Placental epithelial cell (primary cell): ENCODE results near the gene PPP2R5B. TPM values are rescaled to one million over a fixed set of nuclear protein-coding genes. Genes with fewer than 3 reads are reported as not detected.

Source experiments
- small RNA-seq: library from RNA; depleted of rRNA; stranded (forward); fragments of <200 nt; gene quantifications from one replicate; pipeline ENCODE3, GENCODE V24; 2012
- total RNA-seq: library from RNA; depleted of rRNA; stranded (reverse); fragments of >200 nt; gene quantifications from 2 replicates; pipeline ENCODE4 v1.2.3, GENCODE V29; 2012

Gene PPP2R5B
- 10.2 and 16.7 TPM in 2 replicates for total RNA-seq

DNA sequence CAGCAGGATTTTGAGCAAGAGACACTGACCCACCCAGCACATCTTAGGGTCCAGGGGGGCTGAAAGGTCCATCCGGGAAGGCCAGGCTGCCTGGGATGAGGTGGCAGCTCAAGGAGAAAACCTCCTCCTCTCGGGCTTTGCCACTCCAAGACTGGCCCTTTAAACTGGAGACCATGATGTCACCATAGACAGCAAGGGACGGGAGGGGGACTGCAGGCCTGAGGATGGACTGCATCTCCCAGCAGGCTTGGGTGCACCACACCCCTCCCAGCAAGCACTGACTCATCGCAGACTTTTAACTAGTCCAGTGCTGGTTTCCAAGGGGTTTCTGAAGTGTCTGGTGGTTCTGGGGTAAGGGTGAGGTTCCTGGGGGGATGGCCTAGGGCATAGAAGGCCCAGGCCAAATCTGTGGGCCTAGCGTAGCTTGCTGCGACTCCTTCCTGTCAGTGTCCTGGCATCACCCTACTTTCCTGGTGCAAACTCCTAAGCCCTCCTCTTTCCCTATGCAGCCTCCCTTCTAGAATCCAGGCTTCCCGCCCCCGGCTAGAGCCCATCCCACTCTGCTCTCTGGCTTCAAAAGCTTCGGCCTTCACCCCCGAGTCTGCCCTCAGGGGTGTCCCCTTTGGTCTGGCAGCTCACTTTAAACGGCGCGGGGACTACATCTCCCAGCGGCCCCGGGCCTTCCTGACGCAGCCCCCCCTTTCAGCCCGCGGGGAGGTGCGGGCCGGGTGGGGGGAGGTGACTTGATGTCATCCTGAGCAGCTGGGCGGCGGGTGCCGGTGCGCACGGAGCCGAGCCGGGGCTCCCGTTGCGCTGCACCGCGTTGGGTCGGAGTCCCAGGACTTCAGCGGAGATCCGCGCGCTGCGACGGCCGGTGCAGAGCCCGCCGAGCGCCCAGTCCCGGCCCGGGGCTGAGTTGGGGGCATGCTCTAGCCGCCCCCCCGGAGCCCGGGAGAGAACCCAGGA, at the start of gene PPP2R5B:
Gene PPP2R5B (plus strand): TSS at position 746 of the 966 bp plus-strand sequence. CDS start 1,046 bp downstream, outside the sequence.

DNA sequence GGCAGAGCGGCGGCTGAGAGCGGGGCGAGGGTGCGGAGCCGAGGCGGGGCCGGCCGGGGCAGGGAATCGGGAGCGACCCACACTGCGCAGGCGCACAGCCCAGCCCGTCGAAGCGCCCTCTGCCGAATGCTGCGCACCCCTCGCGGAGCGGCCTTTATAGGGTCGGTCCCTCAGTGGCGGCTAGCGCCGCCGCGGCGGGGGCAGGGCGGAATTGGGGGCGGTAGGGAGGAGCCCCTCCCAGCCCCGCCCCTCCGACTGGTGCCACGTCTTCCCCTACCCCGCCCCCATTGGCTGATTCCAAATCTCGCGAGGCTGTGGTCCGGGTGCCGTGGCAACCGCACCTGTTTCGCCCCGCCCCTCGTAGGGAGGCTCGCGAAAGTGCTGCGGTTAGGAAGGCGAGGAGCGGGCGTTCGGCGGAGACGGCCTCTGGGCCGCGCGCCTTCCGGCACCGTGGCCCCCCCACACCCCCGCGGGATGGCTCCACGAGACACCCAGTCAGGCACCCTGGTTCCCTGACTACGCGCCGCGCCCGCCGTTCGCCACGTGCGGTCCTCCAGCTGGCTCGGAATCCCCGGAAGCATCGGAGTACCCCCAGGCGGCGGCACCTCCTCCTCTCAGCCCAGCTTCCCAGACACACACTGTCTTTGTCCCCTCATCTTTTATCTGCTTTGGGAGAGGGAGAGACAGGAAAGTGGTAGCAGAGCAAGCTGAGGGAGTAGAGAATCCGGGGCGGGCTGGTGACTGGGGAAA, 45.8 kb upstream of the PPP2R5B start, which contains the start of gene EHD1:
Gene EHD1 (minus strand): TSS at position 128 of the 750 bp plus-strand sequence. CDS start 157 bp downstream, outside the sequence.

DNA sequence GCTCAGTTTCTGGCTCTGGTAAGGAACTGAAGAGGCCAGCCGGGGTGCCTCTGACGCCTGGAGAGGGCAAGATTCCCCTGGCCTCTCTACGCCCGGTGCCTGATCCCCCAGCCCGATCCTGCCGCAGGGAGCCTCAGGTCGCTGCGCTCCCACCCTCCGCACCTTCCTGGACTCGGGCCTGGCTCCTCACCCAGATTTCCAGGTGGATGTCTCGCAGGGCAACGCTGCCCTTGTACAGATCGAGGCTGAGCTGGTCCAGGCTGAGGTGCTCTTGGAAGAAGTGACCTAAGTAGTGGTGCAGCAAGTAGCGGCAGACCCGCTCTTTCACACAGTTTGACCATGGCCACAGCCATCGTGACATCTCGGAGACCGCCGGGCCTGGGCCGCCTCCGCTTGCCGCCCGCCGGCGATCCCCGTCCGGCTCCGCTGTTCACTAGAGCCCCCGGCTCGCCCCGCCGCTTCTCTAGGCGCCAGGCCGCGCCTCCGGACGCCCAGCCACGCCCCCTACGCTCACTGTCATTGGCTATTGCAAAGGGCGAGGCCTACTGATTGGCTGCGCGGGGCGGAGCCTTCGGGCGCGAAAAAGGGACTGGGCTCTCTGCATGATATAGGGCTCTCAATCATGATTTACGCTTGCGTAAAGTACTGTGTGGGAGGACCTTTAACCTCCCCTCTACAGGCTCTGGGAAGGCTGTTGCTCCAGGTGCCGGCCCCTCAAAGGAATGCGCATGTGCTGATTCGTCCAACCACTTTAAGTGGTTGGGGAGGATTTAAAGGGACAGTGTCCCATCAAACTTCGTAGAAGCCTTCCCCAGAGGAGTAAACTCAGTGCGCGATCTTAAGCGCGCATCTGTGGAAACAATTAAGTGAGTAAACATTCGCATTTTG, 7.5 kb upstream of the PPP2R5B start, which contains the start of gene ATG2A:
Gene ATG2A (minus strand): TSS at position 435 of the 888 bp plus-strand sequence. CDS start 74 bp downstream, at position 361.

DNA sequence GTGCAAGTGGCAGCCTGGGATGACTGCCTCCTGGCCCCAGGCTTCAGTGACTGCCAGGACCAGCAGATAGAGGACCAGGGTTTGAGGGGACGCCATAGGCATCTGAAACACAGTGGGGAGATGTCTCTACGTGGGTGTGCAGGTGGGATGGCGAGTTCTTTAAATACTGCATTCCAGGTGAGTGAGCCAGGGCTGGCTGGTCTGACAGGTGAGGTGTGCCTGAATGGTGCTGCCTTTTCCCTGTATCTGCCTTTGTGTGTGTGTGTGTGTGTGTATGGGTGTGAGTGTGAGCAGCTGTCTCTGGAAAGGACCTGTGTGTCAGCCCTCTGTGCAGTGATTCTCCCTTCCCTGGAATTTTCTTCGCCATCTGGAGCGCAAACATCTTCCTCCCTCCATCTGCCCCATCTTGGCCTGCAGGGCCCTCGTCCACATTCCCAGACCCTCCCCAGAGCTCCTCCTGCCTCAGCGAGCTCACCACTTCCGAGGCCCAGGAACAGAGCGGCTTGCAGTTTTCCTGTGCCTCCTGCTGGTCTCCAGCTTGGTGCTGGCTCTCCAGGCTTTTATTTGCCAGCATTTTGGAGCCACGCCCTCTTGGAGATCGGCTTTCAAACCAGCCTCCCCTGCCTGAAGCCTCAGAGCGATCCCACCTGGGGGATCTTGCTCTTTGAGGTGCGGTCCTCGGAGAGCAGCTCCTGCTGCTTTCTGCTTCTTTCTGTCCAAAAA, 11.0 kb downstream of the PPP2R5B start, which contains the start of gene GPHA2:
Gene GPHA2 (minus strand): TSS at position 535 of the 723 bp plus-strand sequence. CDS start 433 bp downstream, at position 102.

DNA sequence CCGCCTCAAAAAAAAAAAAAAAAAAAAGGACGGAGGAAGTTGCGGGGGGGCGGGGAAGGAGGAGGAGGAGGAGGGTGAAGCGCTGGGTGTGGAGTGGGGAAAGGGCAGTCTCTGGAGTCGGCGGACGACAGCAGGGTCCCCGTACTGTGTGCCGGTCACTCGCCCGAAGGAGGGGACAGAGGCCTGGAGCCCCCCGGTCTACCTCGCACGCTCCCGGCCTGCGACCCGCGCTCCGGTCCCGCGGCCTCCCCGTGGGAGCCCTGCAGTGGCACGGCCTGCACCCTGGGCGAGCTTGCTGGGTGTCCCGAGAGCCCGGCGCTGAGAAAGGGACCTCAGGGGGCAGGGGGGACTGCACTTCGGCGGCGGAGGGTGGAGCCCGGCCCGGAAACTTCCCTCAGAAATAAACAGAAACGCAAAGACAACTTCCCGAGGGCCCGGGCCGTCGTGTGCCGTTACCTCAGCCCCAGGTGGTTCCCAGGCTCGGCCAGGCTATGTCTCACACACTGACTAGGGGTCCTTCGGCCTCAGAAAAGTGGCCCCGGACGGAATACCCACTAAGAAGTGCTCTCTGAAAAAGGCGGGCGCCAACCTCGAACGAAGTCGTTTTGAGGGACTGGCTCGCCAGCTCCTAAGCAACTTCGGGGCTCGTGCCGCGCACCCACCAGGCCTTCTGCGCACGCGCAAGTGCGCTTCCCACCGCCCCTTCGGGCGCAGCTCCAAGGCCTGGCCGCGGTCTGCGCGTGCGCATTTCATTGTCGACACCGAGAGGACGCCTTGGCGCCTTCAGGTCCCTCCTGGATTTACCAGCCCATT, 47.1 kb downstream of the PPP2R5B start, which contains the start of gene MAJIN:
Gene MAJIN (minus strand): TSS at position 688 of the 813 bp plus-strand sequence. CDS start 12,703 bp downstream, outside the sequence.

Small RNAs within 50 kb of the gene (small RNA-seq; reads per million reads assigned to genes)
- gene MIR6749, result not detected
- not detected for gene MIR6750

Other genes starting within 250 kb of the PPP2R5B start
- gene NRXN2, start 201.5 kb upstream of the PPP2R5B start, total RNA-seq, result 0.79 and 0.87 TPM in 2 replicates
- not detected in 2 replicates for gene RASGRP2, start 180.5 kb upstream of the PPP2R5B start, total RNA-seq
- 0.22 and 0.39 TPM in 2 replicates for gene PYGM, start 164.7 kb upstream of the PPP2R5B start, total RNA-seq
- gene SF1, start 146.1 kb upstream of the PPP2R5B start, total RNA-seq, result 97.7 and 105 TPM in 2 replicates
- 11.0 and 26.6 TPM in 2 replicates for gene MAP4K2, start 121.5 kb upstream of the PPP2R5B start, total RNA-seq
- 25.9 and 31.3 TPM in 2 replicates for gene MEN1, start 114.1 kb upstream of the PPP2R5B start, total RNA-seq
- 31.0 and 37.3 TPM in 2 replicates for gene CDC42BPG, start 80.0 kb upstream of the PPP2R5B start, total RNA-seq
- 69.1 and 238 TPM in 2 replicates for gene EHD1, start 46.1 kb upstream of the PPP2R5B start, total RNA-seq
- gene ATG2A, start 7.5 kb upstream of the PPP2R5B start, total RNA-seq, result 18.8 and 28.5 TPM in 2 replicates
- not detected in 2 replicates for gene GPHA2, start 11.2 kb downstream of the PPP2R5B start, total RNA-seq
- not detected in 2 replicates for gene MAJIN, start 47.4 kb downstream of the PPP2R5B start, total RNA-seq
- gene BATF2, start 72.3 kb downstream of the PPP2R5B start, total RNA-seq, result not detected in 2 replicates
- 89.9 and 96.4 TPM in 2 replicates for gene ARL2, start 89.5 kb downstream of the PPP2R5B start, total RNA-seq
- gene SNX15, start 102.8 kb downstream of the PPP2R5B start, total RNA-seq, result 14.1 and 21.4 TPM in 2 replicates
- 27.3 and 27.5 TPM in 2 replicates for gene SAC3D1, start 116.5 kb downstream of the PPP2R5B start, total RNA-seq
- gene NAALADL1, start 133.9 kb downstream of the PPP2R5B start, total RNA-seq, result 14.3 and 27.5 TPM in 2 replicates
- gene CDCA5, start 159.4 kb downstream of the PPP2R5B start, total RNA-seq, result 3.6 and 4.3 TPM in 2 replicates
- gene ZFPL1, start 159.5 kb downstream of the PPP2R5B start, total RNA-seq, result 45.9 and 70.3 TPM in 2 replicates
- gene VPS51, start 171.5 kb downstream of the PPP2R5B start, total RNA-seq, result 196 and 371 TPM in 2 replicates
- 18.5 and 26.9 TPM in 2 replicates for gene TM7SF2, start 187.2 kb downstream of the PPP2R5B start, total RNA-seq
- 12.6 and 14.5 TPM in 2 replicates for gene ZNHIT2, start 193.0 kb downstream of the PPP2R5B start, total RNA-seq
- 163 and 287 TPM in 2 replicates for gene FAU, start 197.4 kb downstream of the PPP2R5B start, total RNA-seq
- gene MRPL49, start 197.6 kb downstream of the PPP2R5B start, total RNA-seq, result 35.7 and 78.1 TPM in 2 replicates
- gene SYVN1, start 209.8 kb downstream of the PPP2R5B start, total RNA-seq, result 20.0 and 53.9 TPM in 2 replicates
- not detected in 2 replicates for gene SPDYC, start 245.5 kb downstream of the PPP2R5B start, total RNA-seq